Measurements from ENCODE around the gene NTM.

GRCh38 chr11:131870305-131870704 lies 499.9 kb downstream of the NTM start:
- TF ChIP-seq, protein P1, sequence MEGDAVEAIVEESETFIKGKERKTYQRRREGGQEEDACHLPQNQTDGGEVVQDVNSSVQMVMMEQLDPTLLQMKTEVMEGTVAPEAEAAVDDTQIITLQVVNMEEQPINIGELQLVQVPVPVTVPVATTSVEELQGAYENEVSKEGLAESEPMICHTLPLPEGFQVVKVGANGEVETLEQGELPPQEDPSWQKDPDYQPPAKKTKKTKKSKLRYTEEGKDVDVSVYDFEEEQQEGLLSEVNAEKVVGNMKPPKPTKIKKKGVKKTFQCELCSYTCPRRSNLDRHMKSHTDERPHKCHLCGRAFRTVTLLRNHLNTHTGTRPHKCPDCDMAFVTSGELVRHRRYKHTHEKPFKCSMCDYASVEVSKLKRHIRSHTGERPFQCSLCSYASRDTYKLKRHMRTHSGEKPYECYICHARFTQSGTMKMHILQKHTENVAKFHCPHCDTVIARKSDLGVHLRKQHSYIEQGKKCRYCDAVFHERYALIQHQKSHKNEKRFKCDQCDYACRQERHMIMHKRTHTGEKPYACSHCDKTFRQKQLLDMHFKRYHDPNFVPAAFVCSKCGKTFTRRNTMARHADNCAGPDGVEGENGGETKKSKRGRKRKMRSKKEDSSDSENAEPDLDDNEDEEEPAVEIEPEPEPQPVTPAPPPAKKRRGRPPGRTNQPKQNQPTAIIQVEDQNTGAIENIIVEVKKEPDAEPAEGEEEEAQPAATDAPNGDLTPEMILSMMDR (IDR thresholded peaks at IDR 0.05), result no peak
- TF ChIP-seq EP300 (IDR thresholded peaks at IDR 0.05) (no peak), POLR2A (IDR thresholded peaks at IDR 0.05) (no peak)
